Endothelial cell of hepatic sinusoid (primary cell): Measurements from ENCODE around the gene TBC1D14.

Source experiments
- in situ Hi-C: cut with HindIII; loops from 2 replicates; pipeline ENCODE4 v1.10.0; 2017; ENCODE audit warnings: low sequenced_read_pairs

TBC1D14 gene

DNA sequence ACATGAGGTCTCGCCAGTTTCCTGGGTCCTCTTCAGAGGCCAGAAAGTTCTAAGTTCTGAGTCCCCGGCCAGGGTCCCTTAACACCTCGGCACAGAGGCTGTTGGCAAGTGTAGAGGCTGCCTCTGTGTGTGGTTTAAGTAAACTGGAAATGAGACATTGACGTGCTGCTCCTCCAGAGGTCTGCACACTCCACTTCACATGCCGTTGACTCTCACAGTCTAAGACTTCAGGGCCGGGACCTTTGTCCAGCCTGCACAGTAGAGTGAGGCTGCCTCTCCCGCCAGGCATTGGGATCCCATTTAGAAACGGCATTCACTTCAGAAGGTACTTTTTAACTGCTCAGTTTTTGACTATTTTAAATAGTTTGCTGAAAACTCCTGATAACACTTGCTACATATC, 123.0 kb downstream of the TBC1D14 start:
- in situ Hi-C loops: no loop called here

DNA sequence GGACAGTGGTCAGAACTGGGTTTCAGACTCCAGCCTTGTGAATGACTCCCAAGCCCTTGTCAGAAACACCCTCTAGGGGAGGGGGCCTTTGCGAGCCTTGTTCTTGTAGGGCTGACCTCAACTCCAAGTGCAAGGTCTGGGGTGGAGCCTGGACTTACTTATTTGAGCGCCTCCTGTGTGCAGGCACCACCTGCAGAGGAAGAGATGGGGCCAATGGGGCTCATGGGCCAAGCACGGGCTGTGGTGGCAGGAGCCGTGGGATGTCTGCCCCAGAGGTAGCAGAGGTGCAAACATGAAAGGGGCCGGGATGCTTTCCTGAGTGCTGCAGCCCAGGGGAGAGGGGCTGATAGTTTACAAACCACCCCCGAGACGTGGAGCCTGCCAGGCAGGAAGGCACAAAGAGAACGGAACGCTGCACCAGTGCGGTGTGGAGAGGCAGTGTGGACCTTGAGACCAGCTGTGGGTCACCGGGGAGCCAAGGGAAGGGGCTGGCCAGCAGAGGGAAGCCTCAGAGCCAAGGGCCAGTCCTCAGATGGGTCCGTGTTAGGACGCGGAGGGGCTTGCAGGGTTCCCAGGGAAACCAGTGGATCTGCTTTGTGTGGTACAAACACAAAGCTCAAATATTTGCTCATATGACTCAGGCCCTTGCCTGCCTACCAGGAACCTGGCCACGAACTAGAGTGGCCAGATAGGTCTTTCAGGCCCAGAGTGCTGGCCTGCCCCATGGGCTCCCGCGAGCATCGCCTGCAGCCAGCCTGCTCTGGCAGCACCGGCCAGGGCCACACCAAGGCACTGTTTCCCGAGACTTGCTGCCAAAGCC, 124.8 kb downstream of the TBC1D14 start:
- in situ Hi-C loops: loop anchor here (5.0 kb wide), 1 partner anchor 32 kb away; no protein-coding TSS in a partner anchor

- in situ Hi-C loops: loop anchor here (5.0 kb wide), 1 partner anchor 35 kb away; no protein-coding TSS in a partner anchor
Measured at GRCh38 chr4:7037425-7037824, 127.8 kb downstream of the TBC1D14 start.

GRCh38 chr4:7040765-7041164, 131.1 kb downstream of the TBC1D14 start:
- in situ Hi-C loops: no loop called here

DNA sequence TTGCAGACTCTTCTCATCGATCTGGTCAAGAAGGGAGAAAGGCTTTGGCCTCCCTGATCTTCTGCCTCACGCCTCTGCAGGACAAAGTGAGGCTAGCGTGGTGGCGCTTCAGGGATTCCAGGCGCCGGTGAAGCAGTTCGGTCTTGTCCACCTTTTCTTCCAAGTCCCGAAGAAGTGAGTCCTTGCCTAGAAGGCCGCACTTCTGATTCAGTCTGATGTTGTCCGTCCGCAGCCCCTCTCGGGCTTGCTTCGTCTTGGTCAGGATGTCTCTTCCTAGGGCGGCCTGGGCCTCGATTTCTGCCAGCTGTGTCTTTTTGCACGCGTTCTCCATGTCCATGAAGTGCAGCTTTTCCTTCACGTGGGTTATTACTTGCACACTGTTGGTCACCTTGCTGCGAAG, 131.6 kb downstream of the TBC1D14 start:
- in situ Hi-C loops: no loop called here

DNA sequence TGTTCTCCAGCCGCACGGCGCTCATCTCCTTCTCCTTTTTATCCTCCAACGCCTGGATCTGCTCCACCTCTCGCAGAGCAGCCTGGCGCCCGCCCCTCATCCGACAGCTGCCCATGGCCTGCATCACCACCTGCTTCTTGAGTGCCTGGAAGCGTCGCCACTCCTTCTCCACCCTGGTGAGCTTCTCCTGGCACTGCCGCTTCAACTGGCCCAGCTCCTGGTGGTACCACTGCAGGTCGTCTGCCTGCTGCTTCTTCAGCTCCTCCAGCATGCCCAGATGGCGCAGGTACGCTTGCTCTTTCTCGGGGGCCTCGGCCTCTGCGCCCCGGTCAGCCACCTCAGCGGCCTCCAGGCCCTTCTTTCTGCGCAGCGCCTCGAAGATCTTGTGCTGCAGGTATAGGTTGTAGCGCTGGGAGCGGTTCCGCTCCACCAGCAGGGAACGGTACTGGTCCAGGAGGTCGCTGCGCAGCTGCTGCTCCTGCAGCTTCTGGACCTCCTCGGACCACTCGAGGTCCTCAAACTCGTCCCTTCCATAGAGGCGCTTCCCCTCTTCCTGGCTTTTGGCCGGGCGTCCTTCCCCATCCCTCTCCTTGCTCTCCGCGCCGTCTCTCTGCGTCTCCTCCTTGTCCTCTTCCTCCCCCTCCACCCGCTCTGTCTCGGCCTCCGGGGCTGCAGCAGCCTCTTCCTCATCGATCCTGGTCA, 132.3 kb downstream of the TBC1D14 start:
- in situ Hi-C loops: no loop called here

DNA sequence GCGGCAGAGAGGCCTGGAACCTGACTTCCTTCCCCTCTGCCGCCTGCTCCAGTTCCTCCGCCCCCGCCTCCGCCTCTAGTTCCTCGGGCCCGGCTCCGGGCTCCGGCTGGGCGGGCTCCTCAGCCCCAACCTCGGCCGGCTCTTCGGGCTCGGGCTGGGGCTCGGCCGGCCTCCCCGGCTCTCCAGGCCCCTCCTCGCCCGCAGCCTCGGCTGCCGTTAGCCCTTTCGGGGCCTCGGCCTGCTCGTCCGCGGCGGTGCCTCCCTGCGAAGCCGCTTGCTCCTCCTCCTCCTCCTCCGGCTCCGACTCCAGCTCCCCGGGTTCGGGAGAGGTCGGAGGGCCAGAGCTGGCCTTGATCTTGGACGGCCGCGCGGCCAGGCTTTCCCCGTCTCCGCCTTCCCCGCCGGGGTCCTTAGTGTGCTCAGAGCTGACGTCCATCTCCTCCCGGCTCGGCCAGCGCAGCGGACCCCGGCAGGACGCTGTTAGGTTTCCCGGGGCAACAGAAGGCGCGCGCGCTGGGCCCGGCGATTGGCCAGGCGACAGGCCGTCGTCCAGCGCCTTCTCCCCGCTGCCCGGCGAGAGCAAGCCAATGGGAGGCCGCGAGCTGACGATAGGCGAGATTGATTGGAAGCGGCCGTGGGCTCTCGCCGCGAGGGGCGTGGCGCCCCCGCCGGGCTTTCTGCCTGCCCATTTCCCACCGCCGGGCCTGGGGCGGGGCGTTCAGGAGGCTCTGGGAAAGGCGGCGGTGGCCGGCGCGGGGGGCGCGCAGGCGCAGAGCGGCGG, 133.1 kb downstream of the TBC1D14 start:
- in situ Hi-C loops: no loop called here

DNA sequence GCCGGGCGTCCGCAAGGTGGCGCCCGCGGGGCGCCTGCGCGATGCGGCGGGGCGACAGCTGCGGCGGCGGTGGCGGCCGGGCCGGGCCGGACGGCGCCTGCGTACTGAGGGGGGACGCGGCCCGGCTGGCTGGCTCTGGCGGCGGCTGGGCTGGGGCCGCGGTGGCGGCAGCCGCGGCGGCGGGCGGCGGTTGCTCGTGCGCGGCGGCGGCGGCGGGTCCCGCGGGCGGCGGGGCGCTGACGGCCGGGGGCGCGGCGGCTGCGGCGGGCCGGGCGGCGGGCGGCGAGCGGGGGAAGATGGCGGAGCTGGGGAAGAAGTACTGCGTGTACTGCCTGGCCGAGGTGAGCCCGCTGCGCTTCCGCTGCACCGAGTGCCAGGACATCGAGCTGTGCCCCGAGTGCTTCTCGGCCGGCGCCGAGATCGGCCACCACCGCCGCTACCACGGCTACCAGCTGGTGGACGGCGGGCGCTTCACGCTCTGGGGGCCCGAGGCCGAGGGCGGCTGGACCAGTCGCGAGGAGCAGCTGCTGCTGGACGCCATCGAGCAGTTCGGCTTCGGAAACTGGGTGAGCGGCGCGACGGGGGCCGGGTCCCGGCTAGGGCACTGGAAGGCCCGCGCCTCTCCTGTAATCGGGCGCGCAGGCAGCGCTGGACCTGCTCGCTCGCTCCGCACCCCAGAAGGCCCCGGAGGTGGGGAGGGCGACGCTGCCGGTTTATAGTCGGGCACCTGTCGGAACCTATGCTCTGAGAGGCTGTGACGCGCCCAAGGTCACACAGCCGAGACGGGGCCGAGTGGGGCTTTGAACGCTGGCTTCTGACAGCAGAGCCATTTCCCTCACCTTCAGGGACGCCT, 133.9 kb downstream of the TBC1D14 start, which contains the start of gene TADA2B:
TSS of gene TADA2B (plus strand) at position 89 of the 853 bp plus-strand sequence. CDS start at position 297, 208 bp downstream.
- in situ Hi-C loops: no loop called here

- in situ Hi-C loops: no loop called here
Measured at GRCh38 chr4:7044137-7044930, 134.7 kb downstream of the TBC1D14 start.

GRCh38 chr4:7045553-7045952, 135.9 kb downstream of the TBC1D14 start:
- in situ Hi-C loops: no loop called here

DNA sequence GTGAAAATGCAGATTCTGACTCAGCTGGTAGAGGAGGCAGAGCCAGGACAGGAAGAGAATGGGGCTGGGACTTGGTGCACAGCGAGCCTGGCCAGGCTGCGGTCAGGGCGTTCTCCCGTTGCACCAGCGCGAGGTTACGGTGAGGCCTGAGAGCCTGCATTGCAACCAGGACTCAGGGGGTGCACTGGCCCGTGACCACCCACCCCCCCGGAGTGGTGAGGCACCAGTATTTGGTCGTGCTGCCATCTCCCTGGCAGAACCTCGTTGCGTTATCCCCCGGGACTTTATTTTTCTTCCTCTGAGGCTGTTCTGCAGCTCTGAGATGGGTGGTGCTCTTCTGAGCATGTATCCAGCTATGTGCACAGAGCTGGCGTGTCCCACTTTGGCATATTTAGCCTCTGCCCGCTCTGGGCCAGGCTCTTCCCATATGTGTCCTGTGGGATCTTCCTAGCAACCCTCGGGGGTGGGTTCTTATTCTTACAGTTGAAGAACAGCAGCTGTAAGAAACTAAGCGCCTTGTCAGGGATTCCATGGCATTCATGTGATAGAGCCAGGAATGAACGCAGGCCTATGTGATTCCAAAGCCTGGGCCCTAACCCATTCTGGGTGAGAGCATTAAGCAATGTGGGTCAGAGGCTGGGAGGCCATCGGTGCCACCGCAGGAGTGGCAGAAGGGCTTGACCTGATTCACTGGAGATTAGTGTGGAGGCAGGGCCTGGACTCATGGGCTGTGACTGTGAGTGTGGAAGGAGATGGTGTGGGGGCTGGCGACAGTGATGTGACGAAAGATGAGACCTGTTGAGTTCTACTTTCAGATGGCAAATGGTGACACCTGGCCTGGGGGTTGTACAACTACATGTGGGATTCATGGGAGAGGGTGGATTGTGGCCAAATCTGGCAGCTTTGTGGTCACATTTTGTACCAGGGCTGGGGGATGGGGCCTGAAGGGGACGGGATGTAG, 136.6 kb downstream of the TBC1D14 start:
- in situ Hi-C loops: no loop called here

GRCh38 chr4:7046971-7047370, 137.3 kb downstream of the TBC1D14 start:
- in situ Hi-C loops: no loop called here

DNA sequence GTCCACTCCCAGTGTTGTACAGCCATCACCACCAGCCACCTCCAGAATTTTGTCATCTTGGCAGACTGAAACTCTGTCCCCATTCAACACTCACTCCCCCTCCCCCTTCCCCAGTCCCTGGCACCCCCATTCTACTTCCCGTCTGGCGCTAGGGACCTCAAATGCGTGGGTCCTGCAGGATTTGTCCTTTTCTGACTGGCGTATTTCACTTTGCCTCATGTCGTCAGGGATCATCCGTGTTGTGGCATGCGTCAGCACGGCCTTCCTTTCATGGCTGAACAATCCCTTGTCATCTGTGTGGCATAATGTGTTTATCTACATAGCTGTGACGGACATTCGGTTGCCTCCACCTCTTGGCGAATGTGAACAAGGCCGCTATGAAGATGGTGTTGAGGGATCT, 139.0 kb downstream of the TBC1D14 start:
- in situ Hi-C loops: no loop called here

DNA sequence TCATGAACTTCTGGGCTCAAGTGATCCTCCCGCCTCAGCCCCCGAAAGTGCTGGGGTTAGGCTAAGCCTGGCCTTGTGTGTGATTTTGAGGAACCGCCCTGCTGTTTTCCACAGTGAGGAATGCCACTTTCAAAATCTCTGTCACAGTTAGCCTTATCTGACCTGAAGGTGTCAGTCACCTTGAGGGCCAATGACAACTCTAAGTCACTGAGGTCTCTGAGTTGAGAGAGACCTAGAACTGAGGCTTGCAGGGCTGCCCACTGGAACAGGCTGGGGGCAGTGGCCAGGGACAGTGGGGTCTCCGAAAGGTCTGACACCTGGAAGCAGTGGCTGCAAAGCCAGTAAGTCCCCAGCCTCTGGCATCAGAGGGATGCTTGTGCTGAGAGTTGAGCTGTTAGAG, 139.7 kb downstream of the TBC1D14 start:
- in situ Hi-C loops: no loop called here

DNA sequence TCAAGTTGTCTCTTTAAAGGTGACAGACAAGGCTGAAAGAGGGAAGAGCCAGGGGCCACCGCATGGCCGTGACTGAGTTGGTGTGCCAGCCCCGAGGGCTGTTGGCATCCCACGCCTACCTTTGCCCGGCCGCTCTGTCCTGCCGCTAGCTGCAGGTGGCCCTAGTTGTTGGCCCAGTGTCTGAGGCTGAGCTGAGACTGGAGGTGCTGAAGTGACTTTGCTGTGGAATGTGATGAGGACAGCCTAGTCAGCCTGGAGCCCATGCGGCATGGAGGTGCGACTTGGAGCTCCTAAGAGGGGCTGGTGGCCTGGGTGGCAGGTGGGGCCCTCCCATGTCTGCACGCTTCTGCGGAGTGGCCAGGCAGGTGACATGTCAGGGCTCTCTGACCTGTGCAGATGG, 140.1 kb downstream of the TBC1D14 start:
- in situ Hi-C loops: no loop called here

DNA sequence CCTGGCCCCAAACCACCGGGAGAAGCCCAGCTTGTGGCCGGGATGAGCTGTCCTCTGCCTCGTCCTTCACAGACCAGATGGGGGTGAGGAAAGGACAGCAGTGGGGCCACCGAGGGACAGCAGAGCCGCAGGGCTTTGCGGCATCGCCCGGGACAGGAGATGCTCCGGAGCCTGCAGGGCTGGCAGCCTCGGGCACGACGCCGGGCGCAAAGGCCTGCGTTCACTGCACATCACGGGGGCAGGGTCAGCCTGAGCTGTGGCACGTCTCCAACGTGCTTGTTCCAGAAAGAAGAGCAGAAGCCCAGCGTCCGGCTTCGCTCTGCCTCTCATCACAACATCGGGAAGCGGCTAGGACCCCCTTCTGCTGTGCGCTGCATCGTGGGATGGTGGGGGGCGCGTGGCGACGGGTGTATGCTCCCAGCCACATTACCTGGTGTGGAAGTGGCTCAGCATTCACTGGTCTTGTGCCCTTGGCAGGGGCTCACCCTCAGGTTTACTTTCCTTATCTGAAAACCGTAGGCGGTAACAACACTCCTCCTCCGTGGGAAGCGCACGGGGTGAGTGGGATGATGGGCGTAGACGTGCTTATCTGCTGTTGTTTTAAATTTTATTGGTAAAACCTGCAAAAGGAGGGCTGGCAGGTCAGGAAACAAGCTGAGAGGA, 141.0 kb downstream of the TBC1D14 start:
- in situ Hi-C loops: no loop called here

- in situ Hi-C loops: no loop called here
Measured at GRCh38 chr4:7051144-7051495, 141.5 kb downstream of the TBC1D14 start.

DNA sequence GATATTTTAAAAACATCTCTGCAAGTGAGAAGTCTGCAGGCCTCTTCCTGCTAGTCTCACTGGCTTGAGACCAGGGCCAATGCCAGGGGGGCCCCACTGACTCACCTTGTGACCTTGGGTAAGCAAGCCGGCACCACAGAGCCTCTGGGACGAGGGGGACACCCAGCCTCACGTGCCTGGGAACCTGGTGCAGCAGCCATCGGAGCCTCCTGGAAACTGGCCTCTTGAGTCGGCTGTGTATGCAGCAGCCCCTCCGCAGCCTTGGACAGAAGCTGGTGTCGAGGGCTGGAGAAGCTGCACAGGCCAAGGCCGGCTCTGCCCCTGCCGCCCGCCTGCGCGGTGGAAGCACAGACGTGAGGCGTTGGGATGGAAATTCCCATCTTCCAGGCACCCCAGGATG, 142.3 kb downstream of the TBC1D14 start:
- in situ Hi-C loops: no loop called here
